ENCODE data around the gene ACOT13. TPM values are rescaled to one million over a fixed set of nuclear protein-coding genes. Genes with fewer than 3 reads are reported as not detected.

ACOT13 gene
- total RNA-seq: 1 to 10 TPM; 3.2 to 4.3 (median 4.2) TPM
- total RNA-seq (2013): 8.3 TPM

- Histone ChIP-seq H3K4me1 (ENCODE audit: control insufficient read depth, insufficient read depth, low read length) (peaks cover 21% of the 10 kb centered on the region), H3K36me3 (ENCODE audit: control insufficient read depth, insufficient read depth, low read length) (peaks cover 18% of the 10 kb centered on the region), H3K27me3 (ENCODE audit: control insufficient read depth, insufficient read depth, low read length) (no peaks in the 10 kb centered on the region), H3K4me3 (ENCODE audit: low read length) (peak within 1 kb of the TSS; percentile 95), H3K9me3 (ENCODE audit: control insufficient read depth, insufficient read depth, low read length) (no peaks in the 10 kb centered on the region), H3K27ac (ENCODE audit: low read length) (peak within 1 kb of the TSS; percentile 86)
- Mint-ChIP-seq H3K4me1 (peaks cover 61 to 65% of the 10 kb centered on the region in 2 donors), H3K4me3 (peak within 1 kb of the TSS; percentile 98), H3K27ac (peak within 1 kb of the TSS; percentile 96 to 98), H3K27me3 (ENCODE audit: low read depth in 2 of 2) (no peaks in the 10 kb centered on the region), H3K36me3 (no peaks in the 10 kb centered on the region), H3K9me3 (no peaks in the 10 kb centered on the region)
- ATAC-seq: peak; percentile 90 to 97 (median 93)
- DNase-seq: peak; percentile 92 to 99
- WGBS (ENCODE audit: insufficient coverage): under 1% methylated on average over 62 of the region's 62 CpGs
- peak; percentile 55 for TF ChIP-seq CTCF (IDR thresholded peaks at IDR 0.05)
- intact Hi-C loops (cut with micrococcal nuclease): loop anchor here (1.0 to 10.0 kb wide), 3 partner anchors 22 to 108 kb away; partner anchors contain the start of genes C6orf62 and GMNN
Measured at GRCh38 chr6:24666641-24667377, at the start of gene ACOT13, which contains the start of gene TDP2. Gene ACOT13, plus strand, starts transcription at chr6:24667077. Its CDS starts 187 bp downstream, at chr6:24667264. Gene TDP2, minus strand, starts transcription at chr6:24666899. Its CDS starts 37 bp downstream, at chr6:24666862.

GRCh38 chr6:24619661-24620060, 47.2 kb upstream of the ACOT13 start:
- intact Hi-C loops (cut with micrococcal nuclease): no loop called here
- Mint-ChIP-seq H3K27ac (no peak overlapping the region), H3K4me1 (no peaks in the 10 kb centered on the region), H3K27me3 (ENCODE audit: low read depth in 2 of 2) (peaks cover 0 to 4% of the 10 kb centered on the region in 2 donors), H3K4me3 (no peak overlapping the region), H3K36me3 (no peaks in the 10 kb centered on the region), H3K9me3 (no peaks in the 10 kb centered on the region)
- Histone ChIP-seq H3K4me3 (ENCODE audit: low read length) (no peak overlapping the region), H3K36me3 (ENCODE audit: control insufficient read depth, insufficient read depth, low read length) (no peaks in the 10 kb centered on the region), H3K27me3 (ENCODE audit: control insufficient read depth, insufficient read depth, low read length) (no peaks in the 10 kb centered on the region), H3K4me1 (ENCODE audit: control insufficient read depth, insufficient read depth, low read length) (no peaks in the 10 kb centered on the region), H3K27ac (ENCODE audit: low read length) (no peak overlapping the region), H3K9me3 (ENCODE audit: control insufficient read depth, insufficient read depth, low read length) (no peaks in the 10 kb centered on the region)
- 92% methylated on average over 5 of the region's 5 CpGs for WGBS (ENCODE audit: insufficient coverage)
- ATAC-seq (no peak), DNase-seq (no peak)
- no peak for TF ChIP-seq CTCF (IDR thresholded peaks at IDR 0.05)

- Mint-ChIP-seq H3K27me3 (ENCODE audit: low read depth in 2 of 2) (peaks cover 2 to 4% of the 10 kb centered on the region in 2 donors), H3K4me1 (no peaks in the 10 kb centered on the region), H3K4me3 (no peak overlapping the region), H3K27ac (no peak overlapping the region), H3K36me3 (no peaks in the 10 kb centered on the region), H3K9me3 (no peaks in the 10 kb centered on the region)
- Histone ChIP-seq H3K4me1 (ENCODE audit: control insufficient read depth, insufficient read depth, low read length) (no peaks in the 10 kb centered on the region), H3K27ac (ENCODE audit: low read length) (no peak overlapping the region), H3K27me3 (ENCODE audit: control insufficient read depth, insufficient read depth, low read length) (no peaks in the 10 kb centered on the region), H3K36me3 (ENCODE audit: control insufficient read depth, insufficient read depth, low read length) (no peaks in the 10 kb centered on the region), H3K9me3 (ENCODE audit: control insufficient read depth, insufficient read depth, low read length) (no peaks in the 10 kb centered on the region), H3K4me3 (ENCODE audit: low read length) (no peak overlapping the region)
- no peak for ATAC-seq
- intact Hi-C loops (cut with micrococcal nuclease): no loop called here
- DNase-seq: no peak
- TF ChIP-seq CTCF (IDR thresholded peaks at IDR 0.05): no peak
- 89% methylated on average over 1 of the region's 3 CpGs for WGBS (ENCODE audit: insufficient coverage)
Measured at GRCh38 chr6:24620637-24621036, 46.2 kb upstream of the ACOT13 start.

Data from natural killer cell (primary cell).